Measurements from ENCODE around the gene SNX24.

The SNX24 gene

DNA sequence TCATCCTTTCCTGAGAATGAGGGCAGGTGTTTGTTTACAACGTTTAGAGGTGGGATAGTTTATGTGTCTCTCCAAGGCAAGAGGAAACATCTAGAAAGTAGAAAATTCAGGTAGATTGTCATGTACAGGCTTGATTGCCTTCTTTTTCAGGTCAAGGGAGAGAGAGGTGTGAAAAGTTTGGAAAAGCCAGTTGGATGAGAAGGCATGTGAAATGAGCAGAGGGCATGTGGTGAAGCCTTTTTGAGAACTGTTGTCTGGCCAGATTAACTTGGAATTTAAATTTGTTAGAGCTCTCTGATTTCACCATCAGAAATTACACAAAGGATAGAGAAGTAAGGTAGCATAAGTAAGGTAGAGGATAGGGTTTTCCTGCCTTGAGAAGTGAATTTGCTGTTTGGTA, 74.6 kb downstream of the SNX24 start:
- no peak for TF ChIP-seq POLR2A (IDR thresholded peaks at IDR 0.05; ENCODE audit: low read depth, low read length)
- no peak for DNase-seq (ENCODE audit: insufficient read length, low spot score)
- no peak for FAIRE-seq

DNA sequence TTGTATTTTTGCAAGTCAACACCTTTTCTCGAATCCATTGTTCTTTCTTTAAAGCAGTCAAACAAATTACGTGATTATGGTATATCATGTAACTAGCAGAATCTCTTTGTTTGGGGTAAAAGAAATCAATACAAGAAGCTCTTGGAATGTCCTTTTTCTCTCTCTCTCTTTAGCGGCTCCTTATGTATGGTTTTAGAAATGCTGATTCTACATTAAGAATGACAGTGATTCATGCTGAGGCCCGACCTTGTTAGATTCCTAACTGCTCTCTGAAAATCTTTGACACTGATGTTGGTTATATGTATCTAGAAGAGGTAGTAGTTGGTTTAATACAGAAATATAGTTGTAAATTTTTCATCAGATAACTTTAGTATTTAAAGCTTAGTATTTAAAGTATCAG, 76.4 kb downstream of the SNX24 start:
- DNase-seq (ENCODE audit: insufficient read length, low spot score) = no peak
- no peak for TF ChIP-seq POLR2A (IDR thresholded peaks at IDR 0.05; ENCODE audit: low read depth, low read length)
- no peak for FAIRE-seq

DNA sequence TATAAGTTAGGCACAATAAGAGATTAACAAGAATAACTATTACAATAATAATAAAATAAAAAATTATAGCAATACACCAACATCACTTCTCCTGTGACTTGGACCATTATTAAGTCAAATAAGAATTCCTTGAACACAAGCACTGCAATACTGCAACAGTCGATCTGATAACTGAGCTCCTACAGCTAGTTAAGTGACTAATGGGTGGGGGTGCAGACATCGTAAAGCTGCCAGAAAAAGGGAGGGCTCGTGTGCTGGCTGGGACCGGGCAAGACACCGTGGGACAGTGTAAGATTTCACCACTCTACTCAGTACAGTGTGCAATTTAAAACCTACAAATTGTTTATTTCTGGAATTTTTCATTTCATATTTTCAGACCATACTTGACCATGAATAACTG, 78.8 kb downstream of the SNX24 start:
- FAIRE-seq = no peak
- no peak for TF ChIP-seq POLR2A (IDR thresholded peaks at IDR 0.05; ENCODE audit: low read depth, low read length)
- no peak for DNase-seq (ENCODE audit: insufficient read length, low spot score)

DNA sequence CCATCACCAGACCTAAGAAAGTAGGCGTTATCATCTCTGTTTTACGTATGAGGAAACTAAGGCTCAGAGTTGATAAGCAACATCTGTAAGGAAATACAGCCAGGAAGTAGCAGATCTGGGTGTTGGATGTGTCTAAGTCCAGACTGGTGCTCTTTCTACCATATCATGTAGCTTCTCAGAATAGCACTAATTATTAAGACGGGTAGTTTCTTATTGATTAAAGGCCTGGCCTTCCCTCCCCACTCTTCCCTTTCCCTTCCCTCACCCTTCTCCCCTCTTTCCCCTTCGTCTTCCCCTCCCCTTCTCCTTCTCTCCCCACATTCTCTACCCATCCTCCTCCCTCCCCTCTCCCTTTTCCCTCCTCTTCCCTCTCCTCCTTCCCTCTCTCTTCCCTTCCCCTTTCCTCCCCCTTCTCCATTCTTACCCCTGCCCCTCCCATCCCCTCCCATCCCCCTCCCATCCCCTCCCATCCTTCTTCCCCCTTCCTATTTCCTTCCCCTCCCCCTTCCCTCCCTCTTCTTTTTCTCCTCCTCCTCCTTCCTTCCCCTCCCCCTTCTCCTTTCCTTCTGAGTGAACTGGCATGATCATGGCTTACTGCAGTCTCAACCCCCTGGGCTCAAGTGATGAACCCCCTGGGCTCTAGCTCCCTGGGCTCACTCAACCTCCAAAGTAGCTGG, 79.4 kb downstream of the SNX24 start:
- no peak for DNase-seq (ENCODE audit: insufficient read length, low spot score)
- no peak for TF ChIP-seq POLR2A (IDR thresholded peaks at IDR 0.05; ENCODE audit: low read depth, low read length)
- FAIRE-seq = no peak

GRCh38 chr5:122929001-122929400, 83.6 kb downstream of the SNX24 start:
- FAIRE-seq (no peak), DNase-seq (ENCODE audit: insufficient read length, low spot score) (no peak)
- no peak for TF ChIP-seq POLR2A (IDR thresholded peaks at IDR 0.05; ENCODE audit: low read depth, low read length)

DNA sequence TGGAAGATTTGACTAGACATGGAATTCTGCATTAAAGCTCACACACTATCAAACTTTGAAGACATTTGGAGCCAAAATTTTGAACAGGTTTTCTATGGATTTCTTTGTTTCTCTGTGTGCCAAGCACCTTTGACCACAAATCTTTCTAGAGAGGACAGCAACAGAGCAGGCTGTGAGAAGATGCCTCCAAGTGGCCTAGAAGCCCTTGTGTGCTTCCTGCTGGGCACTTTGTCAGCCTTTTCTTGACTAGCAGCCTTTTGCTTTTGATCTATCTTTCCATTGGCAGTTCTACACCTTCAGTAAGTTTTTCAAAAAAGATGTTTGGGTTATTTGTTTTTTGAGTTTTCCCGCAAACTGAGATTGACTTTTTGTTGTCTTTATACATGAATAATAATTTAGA, 84.6 kb downstream of the SNX24 start:
- no peak for FAIRE-seq
- DNase-seq (ENCODE audit: insufficient read length, low spot score) = no peak
- TF ChIP-seq POLR2A (IDR thresholded peaks at IDR 0.05; ENCODE audit: low read depth, low read length) = no peak

GRCh38 chr5:122933956-122934355, 88.5 kb downstream of the SNX24 start:
- no peak for TF ChIP-seq POLR2A (IDR thresholded peaks at IDR 0.05; ENCODE audit: low read depth, low read length)
- FAIRE-seq = no peak
- no peak for DNase-seq (ENCODE audit: insufficient read length, low spot score)

DNA sequence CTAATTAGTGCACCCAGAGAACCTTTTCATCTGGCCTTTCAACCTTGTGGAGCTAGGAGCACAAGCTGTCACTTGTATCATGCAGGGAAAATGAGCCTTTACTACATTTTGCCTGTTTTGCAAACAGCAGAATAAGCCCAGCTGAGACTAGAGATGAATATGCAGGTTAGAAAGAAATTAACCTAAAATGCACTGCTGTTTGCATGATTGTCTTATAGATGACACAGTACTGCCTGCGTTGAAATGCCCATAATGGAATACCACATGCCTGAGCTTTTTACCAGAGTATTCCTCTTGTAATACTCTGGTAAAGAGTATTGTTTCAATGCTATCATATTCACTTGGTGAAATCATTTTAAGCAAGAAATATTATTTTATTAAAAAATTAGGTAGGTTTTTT, 90.7 kb downstream of the SNX24 start:
- no peak for FAIRE-seq
- no peak for TF ChIP-seq POLR2A (IDR thresholded peaks at IDR 0.05; ENCODE audit: low read depth, low read length)
- DNase-seq (ENCODE audit: insufficient read length, low spot score) = no peak

GRCh38 chr5:122937914-122938313, 92.5 kb downstream of the SNX24 start:
- DNase-seq (ENCODE audit: insufficient read length, low spot score) = no peak
- TF ChIP-seq POLR2A (IDR thresholded peaks at IDR 0.05; ENCODE audit: low read depth, low read length) = no peak
- no peak for FAIRE-seq

DNA sequence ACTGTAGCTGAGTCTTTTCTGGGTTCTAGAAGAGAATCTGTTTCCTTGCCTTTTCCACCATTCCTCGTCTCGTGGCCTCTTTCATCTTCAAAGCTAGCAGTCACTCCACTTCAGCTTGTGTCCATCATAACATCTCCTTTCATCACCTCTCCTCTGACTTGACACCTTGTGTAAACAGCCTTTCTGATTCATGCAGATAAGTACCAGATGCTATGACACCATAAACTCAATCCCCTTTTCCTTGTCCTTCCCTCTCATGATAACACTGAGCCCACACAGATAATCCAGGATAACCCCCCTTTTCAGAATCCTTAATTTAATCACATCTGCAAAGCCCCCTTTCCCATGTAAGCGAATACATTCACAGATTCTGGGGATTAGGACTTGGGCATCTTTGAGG, 95.5 kb downstream of the SNX24 start:
- FAIRE-seq = no peak
- no peak for TF ChIP-seq POLR2A (IDR thresholded peaks at IDR 0.05; ENCODE audit: low read depth, low read length)
- no peak for DNase-seq (ENCODE audit: insufficient read length, low spot score)

GRCh38 chr5:122941737-122942136, 96.3 kb downstream of the SNX24 start:
- no peak for TF ChIP-seq POLR2A (IDR thresholded peaks at IDR 0.05; ENCODE audit: low read depth, low read length)
- no peak for FAIRE-seq
- no peak for DNase-seq (ENCODE audit: insufficient read length, low spot score)

- TF ChIP-seq POLR2A (IDR thresholded peaks at IDR 0.05; ENCODE audit: low read depth, low read length) = no peak
- FAIRE-seq (no peak), DNase-seq (ENCODE audit: insufficient read length, low spot score) (no peak)
Measured at GRCh38 chr5:122942164-122942914, 96.9 kb downstream of the SNX24 start.

DNA sequence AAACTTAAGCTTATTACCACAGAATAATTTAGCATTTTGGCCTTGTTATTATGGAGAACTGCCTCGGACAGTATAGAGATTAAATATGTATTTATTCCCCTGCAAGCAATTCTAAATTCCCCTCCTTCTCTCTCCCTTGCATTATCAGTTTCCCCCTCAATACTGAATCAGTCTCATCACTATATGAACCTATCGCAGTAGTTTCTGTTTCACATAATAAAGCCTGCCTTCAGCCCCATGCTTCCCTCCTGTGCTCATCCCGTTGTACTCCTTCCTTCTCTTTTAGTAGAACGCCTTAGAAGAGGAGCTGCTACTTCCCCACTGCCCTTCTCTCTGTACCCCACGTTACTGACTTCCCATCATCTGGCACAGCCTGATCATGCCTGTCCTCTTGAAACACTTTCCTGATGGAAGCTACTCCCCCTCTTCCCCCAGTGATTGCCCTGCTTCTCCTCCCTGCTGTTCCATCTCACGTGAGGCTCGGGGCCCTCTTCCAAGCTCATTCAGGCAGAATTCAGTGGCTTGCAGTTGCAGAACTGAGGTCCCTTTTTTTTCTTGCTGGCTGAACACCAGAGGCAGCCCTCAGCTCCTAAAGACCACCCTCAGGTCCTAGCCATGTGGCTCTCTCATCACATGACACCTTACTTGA, 97.8 kb downstream of the SNX24 start:
- FAIRE-seq = no peak
- DNase-seq (ENCODE audit: insufficient read length, low spot score) = no peak
- no peak for TF ChIP-seq POLR2A (IDR thresholded peaks at IDR 0.05; ENCODE audit: low read depth, low read length)

DNA sequence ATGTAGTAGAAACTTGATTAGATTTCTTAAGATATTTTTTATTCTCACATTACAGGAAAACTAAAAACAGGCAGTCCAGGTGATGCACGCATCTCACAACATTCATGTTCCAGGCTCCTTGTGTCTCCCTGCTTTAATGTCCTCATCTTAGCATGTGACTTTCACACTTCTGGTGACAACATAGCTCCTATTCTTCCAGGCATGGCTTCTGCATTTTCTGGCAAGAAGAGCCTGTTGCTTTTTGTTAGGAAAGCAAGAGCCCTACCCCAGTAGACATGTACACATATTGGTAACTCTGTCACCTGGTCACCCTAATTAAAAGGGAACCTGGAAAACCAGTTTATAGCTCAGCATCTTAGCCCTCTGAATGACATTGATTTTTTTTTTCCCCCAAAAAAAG, 98.6 kb downstream of the SNX24 start:
- no peak for FAIRE-seq

DNA sequence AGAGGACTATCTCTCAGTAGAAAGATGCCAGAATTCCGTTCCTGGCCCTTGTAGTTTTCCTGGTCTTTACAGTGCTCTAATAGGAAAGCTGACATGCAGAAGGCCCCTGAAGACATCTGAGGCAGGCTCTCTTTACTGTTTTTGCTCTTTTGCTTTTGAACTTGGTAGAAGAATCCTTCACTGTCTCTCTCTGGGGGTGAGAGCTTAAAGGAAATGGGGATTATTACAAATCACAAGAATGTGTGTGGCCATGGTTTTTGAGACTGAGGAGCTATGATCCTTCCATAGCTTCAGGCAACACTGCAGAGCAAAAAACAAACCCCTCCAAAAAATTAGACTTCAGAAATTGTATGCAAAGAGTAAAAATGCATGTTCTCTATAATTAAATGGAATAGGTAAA, 102.0 kb downstream of the SNX24 start:
- FAIRE-seq (no peak), DNase-seq (ENCODE audit: insufficient read length, low spot score) (no peak)
- TF ChIP-seq POLR2A (IDR thresholded peaks at IDR 0.05; ENCODE audit: low read depth, low read length) = no peak

More for the DNA sequence above, 98.6 kb downstream of the SNX24 start:
- DNase-seq (ENCODE audit: insufficient read length, low spot score) = no peak
- no peak for TF ChIP-seq POLR2A (IDR thresholded peaks at IDR 0.05; ENCODE audit: low read depth, low read length)
